Measurements from ENCODE around the gene UNC45A. TPM values are rescaled to one million over a fixed set of nuclear protein-coding genes. Genes with fewer than 3 reads are reported as not detected.
A peak's percentile ranks its signal among the peaks of the same experiment; 100 is the strongest.

Gene UNC45A
- total and polyA plus RNA-seq, 2 of the 4 experiments (the other 2 are of a cell fraction), result 68.9 to 100 TPM

- dilution Hi-C loops (cut with HindIII; ENCODE audit: low sequenced_read_pairs, unreplicated experiment), result no loop called here
- Histone ChIP-seq H3K4ac (ENCODE audit: low read depth, low read length) (no peak overlapping the region), H3K18ac (ENCODE audit: low read depth, low read length) (no peak overlapping the region), H3K27ac (ENCODE audit: insufficient read depth, low read length) (no peak overlapping the region), H2BK120ac (ENCODE audit: low read depth, low read length) (no peak overlapping the region), H2BK5ac (ENCODE audit: low read depth, low read length, poor library complexity, severe bottlenecking) (no peak overlapping the region), H2AK9ac (replicated peaks; ENCODE audit: low read depth, low read length, poor library complexity) (peak overlapping the region; percentile 10), H4K8ac (ENCODE audit: low read depth in 2 of 2, low read length in 2 of 2) (no peak overlapping the region), H4K91ac (ENCODE audit: insufficient read depth, low read depth, low read length) (no peak overlapping the region), H3K9me3 (ENCODE audit: control insufficient read depth, insufficient read depth, low read length) (no peaks in the 10 kb centered on the region), H3K9ac (ENCODE audit: low read depth, low read length) (no peak overlapping the region), H2BK15ac (ENCODE audit: low read depth, low read length) (no peak overlapping the region), H3K4me2 (ENCODE audit: low read depth, low read length) (no peak overlapping the region), H3K4me3 (ENCODE audit: insufficient read depth, low read depth, low read length) (no peak overlapping the region), H3K14ac (replicated peaks; ENCODE audit: low read depth, low read length) (no peak overlapping the region), H2AFZ (replicated peaks; ENCODE audit: low read length, poor library complexity) (no peak overlapping the region), H3K36me3 (ENCODE audit: control insufficient read depth, insufficient read depth, low read length) (peaks cover 40% of the 10 kb centered on the region), H2BK20ac (ENCODE audit: low read depth, low read length) (no peak overlapping the region), H3K56ac (ENCODE audit: extremely low read depth, insufficient read depth, low read length) (no peak overlapping the region), H4K5ac (ENCODE audit: low read depth, low read length) (no peak overlapping the region), H3K9me1 (ENCODE audit: insufficient read depth, low read length) (peaks cover 3% of the 10 kb centered on the region; the same call in 1 of the 2 replicates), H3K27me3 (ENCODE audit: control insufficient read depth, insufficient read depth, low read length) (no peaks in the 10 kb centered on the region), H4K20me1 (ENCODE audit: insufficient read depth, low read length) (no peaks in the 10 kb centered on the region), H3K23ac (ENCODE audit: low read depth, low read length) (no peak overlapping the region), H3K79me1 (ENCODE audit: low read depth in 1 of 2, low read length in 2 of 2) (no peaks in the 10 kb centered on the region), H3K4me1 (ENCODE audit: control insufficient read depth, insufficient read depth, low read length) (peaks cover 10% of the 10 kb centered on the region; the same call in 1 of the 2 replicates), H2AK5ac (ENCODE audit: low read depth, low read length) (no peak overlapping the region)
- in situ Hi-C loops (cut with MboI; ENCODE audit: low sequenced_read_pairs), result no loop called here
- WGBS, 2 experiments (ENCODE audit: extremely low coverage in 2 of 2, insufficient read length in 1 of 2), result 91% methylated on average over 15 of the region's 30 CpGs; no CpG with 5 or more reads in 1 of the 2 experiments
- DNase-seq (no peak), ATAC-seq (ENCODE audit: low read depth) (no peak)
- ChIA-PET POLR2A (ENCODE audit: unreplicated experiment) (no interaction called here), CTCF (no interaction called here)
- intact Hi-C loops (cut with micrococcal nuclease), result no loop called here
- no TSS peak for BruUV-seq (replicated peaks)
- TF ChIP-seq CTCF (conservative IDR thresholded peaks at IDR 0.05; ENCODE audit: low read depth, low read length) (no peak), RAD21 (IDR thresholded peaks at IDR 0.05; ENCODE audit: low read length) (no peak), CHD1 (IDR thresholded peaks at IDR 0.05; ENCODE audit: low read depth, low read length) (no peak), MAFK (IDR thresholded peaks at IDR 0.05; ENCODE audit: low read depth, low read length) (no peak), RFX5 (IDR thresholded peaks at IDR 0.05; ENCODE audit: low read depth, low read length) (no peak), ELK1 (IDR thresholded peaks at IDR 0.05; ENCODE audit: borderline replicate concordance, low read depth, low read length) (no peak), POLR2A (IDR thresholded peaks at IDR 0.05; ENCODE audit: low read depth, low read length) (no peak), BHLHE40 (IDR thresholded peaks at IDR 0.05; ENCODE audit: low read depth, low read length) (no peak), FOS (IDR thresholded peaks at IDR 0.05; ENCODE audit: low read depth, low read length) (no peak), USF2 (IDR thresholded peaks at IDR 0.05; ENCODE audit: low read depth, low read length) (no peak), SMC3 (IDR thresholded peaks at IDR 0.05; ENCODE audit: low read depth, low read length) (no peak), MXI1 (IDR thresholded peaks at IDR 0.05; ENCODE audit: borderline replicate concordance, low read depth, low read length) (no peak), RCOR1 (IDR thresholded peaks at IDR 0.05; ENCODE audit: insufficient replicate concordance, low read length) (no peak), NFE2L2 (IDR thresholded peaks at IDR 0.05; ENCODE audit: low read depth, low read length) (no peak), MAZ (IDR thresholded peaks at IDR 0.05; ENCODE audit: borderline replicate concordance, low read depth, low read length) (no peak)
Measured at GRCh38 chr15:90911906-90912769, 22.9 kb upstream of the UNC45A start.

Measured in IMR-90 (cell line).